Esophagus muscularis mucosa (tissue), 4 donors: Measurements from ENCODE around the gene CARMIL1.

Source experiments
- EP300 ChIP-seq: sonication (generic); formaldehyde crosslinking; IDR thresholded peaks from one replicate; pipeline ENCODE4 v1.6.1; 2017; ENCODE audit warnings: antibody characterized with exemption
- POLR2A ChIP-seq: fragments of 450-650 bp; IDR thresholded peaks from one replicate; pipeline ENCODE4 v1.6.1; 2017; ENCODE audit warnings: antibody characterized with exemption, moderate library complexity, mild to moderate bottlenecking, low read depth
- TF ChIP-seq, protein P1 (sequence below), 3 experiments: fragments of 200-600 bp in 2 of 3; fragments of 450-650 bp in 1 of 3; sonication (generic) in 2 of 3; IDR thresholded peaks; one replicate each; pipeline ENCODE4 v1.5.1; 2017 to 2019; ENCODE audit warnings: antibody characterized with exemption in 3 of 3, mild to moderate bottlenecking in 2 of 3, moderate library complexity in 1 of 3

DNA sequence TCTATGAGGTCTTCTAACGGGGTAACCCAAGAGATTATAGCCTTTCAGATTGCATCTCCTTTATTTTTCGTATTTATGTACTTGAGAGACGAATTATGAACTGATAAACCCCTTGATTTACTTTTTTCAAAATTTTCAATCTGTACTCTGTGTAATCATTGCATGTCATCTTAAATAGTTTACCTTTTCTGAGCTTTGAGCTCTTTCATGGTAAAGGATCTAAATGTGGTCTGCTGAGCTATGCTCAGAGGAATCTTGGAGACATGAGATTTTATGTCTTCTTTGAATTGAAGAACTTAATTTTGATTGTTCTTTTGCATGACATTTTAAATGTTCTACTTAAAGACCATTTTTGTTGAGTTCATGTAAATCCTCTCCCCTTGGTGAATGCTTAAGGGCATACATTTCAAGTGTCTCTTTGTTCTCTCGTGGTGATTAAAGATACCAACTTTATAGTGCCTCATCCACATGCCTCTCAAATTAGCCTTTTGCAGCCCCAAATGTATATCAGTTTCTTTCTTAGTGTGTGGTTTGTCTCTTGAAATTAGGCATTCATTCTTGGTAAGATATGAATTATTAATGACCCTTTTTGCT, 256.6 kb downstream of the CARMIL1 start:
- TF ChIP-seq, protein P1, sequence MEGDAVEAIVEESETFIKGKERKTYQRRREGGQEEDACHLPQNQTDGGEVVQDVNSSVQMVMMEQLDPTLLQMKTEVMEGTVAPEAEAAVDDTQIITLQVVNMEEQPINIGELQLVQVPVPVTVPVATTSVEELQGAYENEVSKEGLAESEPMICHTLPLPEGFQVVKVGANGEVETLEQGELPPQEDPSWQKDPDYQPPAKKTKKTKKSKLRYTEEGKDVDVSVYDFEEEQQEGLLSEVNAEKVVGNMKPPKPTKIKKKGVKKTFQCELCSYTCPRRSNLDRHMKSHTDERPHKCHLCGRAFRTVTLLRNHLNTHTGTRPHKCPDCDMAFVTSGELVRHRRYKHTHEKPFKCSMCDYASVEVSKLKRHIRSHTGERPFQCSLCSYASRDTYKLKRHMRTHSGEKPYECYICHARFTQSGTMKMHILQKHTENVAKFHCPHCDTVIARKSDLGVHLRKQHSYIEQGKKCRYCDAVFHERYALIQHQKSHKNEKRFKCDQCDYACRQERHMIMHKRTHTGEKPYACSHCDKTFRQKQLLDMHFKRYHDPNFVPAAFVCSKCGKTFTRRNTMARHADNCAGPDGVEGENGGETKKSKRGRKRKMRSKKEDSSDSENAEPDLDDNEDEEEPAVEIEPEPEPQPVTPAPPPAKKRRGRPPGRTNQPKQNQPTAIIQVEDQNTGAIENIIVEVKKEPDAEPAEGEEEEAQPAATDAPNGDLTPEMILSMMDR (IDR thresholded peaks at IDR 0.05), result no peak
- no peak for TF ChIP-seq POLR2A
- no peak for TF ChIP-seq EP300
